ENCODE measurements around the gene PINK1. TPM values are rescaled to one million over a fixed set of nuclear protein-coding genes. Genes with fewer than 3 reads are reported as not detected.

The PINK1 gene
- total RNA-seq, 2 experiments from 2014 or later = 3.7 to 5.3 TPM

- ATAC-seq = no peak
- no peak overlapping the region for H3K27ac Mint-ChIP-seq
- H3K36me3 Mint-ChIP-seq = no peaks in the 10 kb centered on the region
- no peaks in the 10 kb centered on the region for H3K9me3 Mint-ChIP-seq (ENCODE audit: low read depth)
- no peak overlapping the region for H3K4me3 Mint-ChIP-seq
- H3K4me1 Mint-ChIP-seq = peaks cover 4% of the 10 kb centered on the region
- DNase-seq = no peak
- CTCF ChIA-PET = interaction anchor here (0.9 to 2.8 kb wide), 6 partner anchors 9 to 87 kb away, joined by 3 to 14 read pairs (median 5); partner anchors contain the start of genes DDOST and PINK1
- no peaks in the 10 kb centered on the region for H3K27me3 Mint-ChIP-seq
Observed at GRCh38 chr1:20641975-20642374, 8.7 kb downstream of the PINK1 start.

- Mint-ChIP-seq H3K27ac (no peak overlapping the region), H3K27me3 (no peaks in the 10 kb centered on the region), H3K4me3 (no peak overlapping the region), H3K36me3 (no peaks in the 10 kb centered on the region), H3K4me1 (peaks cover 4% of the 10 kb centered on the region), H3K9me3 (ENCODE audit: low read depth) (no peaks in the 10 kb centered on the region)
- ATAC-seq (no peak), DNase-seq (no peak)
- CTCF ChIA-PET = interaction anchor here (1.6 to 2.8 kb wide), 2 partner anchors 10 to 18 kb away, joined by 7 to 14 read pairs; partner anchors contain the start of genes DDOST and PINK1
Observed at GRCh38 chr1:20643080-20643479, 9.8 kb downstream of the PINK1 start.

GRCh38 chr1:20644416-20644815 is 11.2 kb downstream of the PINK1 start:
- CTCF ChIA-PET = no interaction called here
- no peaks in the 10 kb centered on the region for H3K9me3 Mint-ChIP-seq (ENCODE audit: low read depth)
- H3K36me3 Mint-ChIP-seq = peaks cover 3% of the 10 kb centered on the region
- DNase-seq (no peak), ATAC-seq (no peak)
- H3K27me3 Mint-ChIP-seq = no peaks in the 10 kb centered on the region
- H3K27ac Mint-ChIP-seq = no peak overlapping the region
- H3K4me1 Mint-ChIP-seq = no peaks in the 10 kb centered on the region
- H3K4me3 Mint-ChIP-seq = no peak overlapping the region

GRCh38 chr1:20645414-20645813 is 12.2 kb downstream of the PINK1 start:
- Mint-ChIP-seq H3K9me3 (ENCODE audit: low read depth) (no peaks in the 10 kb centered on the region), H3K36me3 (peaks cover 6% of the 10 kb centered on the region), H3K4me3 (no peak overlapping the region), H3K27me3 (no peaks in the 10 kb centered on the region), H3K4me1 (no peaks in the 10 kb centered on the region), H3K27ac (no peak overlapping the region)
- ATAC-seq = no peak
- CTCF ChIA-PET = interaction anchor here (1.8 to 2.3 kb wide), 2 partner anchors 11 to 16 kb away, joined by 7 to 9 read pairs; no protein-coding TSS in a partner anchor
- no peak for DNase-seq

GRCh38 chr1:20648438-20648837 is 15.2 kb downstream of the PINK1 start:
- Mint-ChIP-seq H3K36me3 (peaks cover 29% of the 10 kb centered on the region), H3K4me1 (no peaks in the 10 kb centered on the region), H3K27ac (no peak overlapping the region), H3K9me3 (ENCODE audit: low read depth) (no peaks in the 10 kb centered on the region), H3K4me3 (no peak overlapping the region), H3K27me3 (no peaks in the 10 kb centered on the region)
- CTCF ChIA-PET = interaction anchor here (0.9 kb wide), 1 partner anchor 12 kb away, joined by 3 read pairs; no protein-coding TSS in a partner anchor
- no peak for ATAC-seq
- no peak for DNase-seq

- no peaks in the 10 kb centered on the region for H3K9me3 Mint-ChIP-seq (ENCODE audit: low read depth)
- ATAC-seq (no peak), DNase-seq (no peak)
- no peaks in the 10 kb centered on the region for H3K27me3 Mint-ChIP-seq
- H3K27ac Mint-ChIP-seq = no peak overlapping the region
- no peaks in the 10 kb centered on the region for H3K4me1 Mint-ChIP-seq
- CTCF ChIA-PET = interaction anchor here (2.3 kb wide), 1 partner anchor 48 kb away, joined by 12 read pairs; no protein-coding TSS in a partner anchor
- peaks cover 29% of the 10 kb centered on the region for H3K36me3 Mint-ChIP-seq
- no peak overlapping the region for H3K4me3 Mint-ChIP-seq
Observed at GRCh38 chr1:20648946-20649345, 15.7 kb downstream of the PINK1 start.

- H3K4me1 Mint-ChIP-seq = peaks cover 4% of the 10 kb centered on the region
- H3K9me3 Mint-ChIP-seq (ENCODE audit: low read depth) = no peaks in the 10 kb centered on the region
- H3K27me3 Mint-ChIP-seq = no peaks in the 10 kb centered on the region
- DNase-seq = no peak
- H3K4me3 Mint-ChIP-seq = no peak overlapping the region
- no peak for ATAC-seq
- no peak overlapping the region for H3K27ac Mint-ChIP-seq
- peaks cover 53% of the 10 kb centered on the region for H3K36me3 Mint-ChIP-seq
- CTCF ChIA-PET = no interaction called here
Observed at GRCh38 chr1:20652300-20652699, 19.0 kb downstream of the PINK1 start.

- Mint-ChIP-seq H3K4me1 (peaks cover 11% of the 10 kb centered on the region), H3K27me3 (no peaks in the 10 kb centered on the region), H3K36me3 (peaks cover 52% of the 10 kb centered on the region), H3K4me3 (no peak overlapping the region), H3K9me3 (ENCODE audit: low read depth) (no peaks in the 10 kb centered on the region), H3K27ac (no peak overlapping the region)
- DNase-seq = no peak
- no peak for ATAC-seq
- CTCF ChIA-PET = no interaction called here
Observed at GRCh38 chr1:20654104-20654690, 20.9 kb downstream of the PINK1 start.

GRCh38 chr1:20657024-20657423 is 23.8 kb downstream of the PINK1 start:
- Mint-ChIP-seq H3K27me3 (no peaks in the 10 kb centered on the region), H3K4me3 (no peak overlapping the region), H3K36me3 (peaks cover 47% of the 10 kb centered on the region), H3K9me3 (ENCODE audit: low read depth) (no peaks in the 10 kb centered on the region), H3K27ac (no peak overlapping the region), H3K4me1 (peaks cover 29% of the 10 kb centered on the region)
- ATAC-seq (no peak), DNase-seq (no peak)
- CTCF ChIA-PET = interaction anchor here (6.2 kb wide), 1 partner anchor 24 kb away, joined by 39 read pairs; the partner anchor contains the start of gene PINK1

- Mint-ChIP-seq H3K27ac (no peak overlapping the region), H3K36me3 (peaks cover 35% of the 10 kb centered on the region), H3K4me3 (no peak overlapping the region), H3K4me1 (peaks cover 37% of the 10 kb centered on the region), H3K27me3 (no peaks in the 10 kb centered on the region), H3K9me3 (ENCODE audit: low read depth) (no peaks in the 10 kb centered on the region)
- no peak for DNase-seq
- ATAC-seq = no peak
- CTCF ChIA-PET = interaction anchor here (1.4 to 6.2 kb wide), 3 partner anchors 19 to 38 kb away, joined by 5 to 39 read pairs (median 8); partner anchors contain the start of gene PINK1
Observed at GRCh38 chr1:20658166-20658915, 25.1 kb downstream of the PINK1 start.

- no peak for DNase-seq
- CTCF ChIA-PET = interaction anchor here (0.6 to 6.2 kb wide), 9 partner anchors 9 to 535 kb away, joined by 3 to 39 read pairs (median 6); partner anchors contain the start of genes MUL1 and PINK1
- Mint-ChIP-seq H3K4me3 (peak overlapping the region; percentile 83), H3K27me3 (no peaks in the 10 kb centered on the region), H3K9me3 (ENCODE audit: low read depth) (no peaks in the 10 kb centered on the region), H3K4me1 (peaks cover 37% of the 10 kb centered on the region), H3K36me3 (peaks cover 28% of the 10 kb centered on the region), H3K27ac (peak overlapping the region; percentile 99)
- no peak for ATAC-seq
Observed at GRCh38 chr1:20660363-20660762, 27.1 kb downstream of the PINK1 start.

GRCh38 chr1:20660847-20661206 is 27.6 kb downstream of the PINK1 start:
- Mint-ChIP-seq H3K27me3 (no peaks in the 10 kb centered on the region), H3K9me3 (ENCODE audit: low read depth) (no peaks in the 10 kb centered on the region), H3K36me3 (peaks cover 26% of the 10 kb centered on the region), H3K4me1 (peaks cover 37% of the 10 kb centered on the region), H3K27ac (peak overlapping the region; percentile 99), H3K4me3 (peak overlapping the region; percentile 83)
- CTCF ChIA-PET = interaction anchor here (0.6 to 6.2 kb wide), 8 partner anchors 9 to 534 kb away, joined by 3 to 39 read pairs (median 6); partner anchors contain the start of genes MUL1 and PINK1
- ATAC-seq (peak; percentile 4), DNase-seq (no peak)

GRCh38 chr1:20661207-20662109 is 28.2 kb downstream of the PINK1 start, which contains the start of gene DDOST:
Gene DDOST (minus strand): TSS chr1:20661369. CDS start chr1:20661350, 19 bp downstream.
- peak within 1 kb of the TSS; percentile 99 for H3K27ac Mint-ChIP-seq
- H3K27me3 Mint-ChIP-seq = no peaks in the 10 kb centered on the region
- CTCF ChIA-PET = interaction anchor here (1.0 to 6.2 kb wide), 5 partner anchors 16 to 154 kb away, joined by 3 to 39 read pairs (median 7); partner anchors contain the start of genes MUL1 and PINK1
- peak within 1 kb of the TSS; percentile 83 for H3K4me3 Mint-ChIP-seq
- ATAC-seq (peak; percentile 98), DNase-seq (peak; percentile 98)
- H3K9me3 Mint-ChIP-seq (ENCODE audit: low read depth) = no peaks in the 10 kb centered on the region
- peaks cover 19% of the 10 kb centered on the region for H3K36me3 Mint-ChIP-seq
- peaks cover 37% of the 10 kb centered on the region for H3K4me1 Mint-ChIP-seq

All from activated CD8-positive, alpha-beta memory T cell treated with anti-CD3 and anti-CD28 coated beads, Interleukin-2, amount 10 ng/mL, durations not matched to agents 7 days and 5 days (primary cell).